ENCODE measurements around the gene DOHH. TPM values are rescaled to one million over a fixed set of nuclear protein-coding genes. Genes with fewer than 3 reads are reported as not detected.

The DOHH gene
- total and polyA plus RNA-seq, 4 donors, result 7.8 to 21.5 (median 19.3) TPM

DNA sequence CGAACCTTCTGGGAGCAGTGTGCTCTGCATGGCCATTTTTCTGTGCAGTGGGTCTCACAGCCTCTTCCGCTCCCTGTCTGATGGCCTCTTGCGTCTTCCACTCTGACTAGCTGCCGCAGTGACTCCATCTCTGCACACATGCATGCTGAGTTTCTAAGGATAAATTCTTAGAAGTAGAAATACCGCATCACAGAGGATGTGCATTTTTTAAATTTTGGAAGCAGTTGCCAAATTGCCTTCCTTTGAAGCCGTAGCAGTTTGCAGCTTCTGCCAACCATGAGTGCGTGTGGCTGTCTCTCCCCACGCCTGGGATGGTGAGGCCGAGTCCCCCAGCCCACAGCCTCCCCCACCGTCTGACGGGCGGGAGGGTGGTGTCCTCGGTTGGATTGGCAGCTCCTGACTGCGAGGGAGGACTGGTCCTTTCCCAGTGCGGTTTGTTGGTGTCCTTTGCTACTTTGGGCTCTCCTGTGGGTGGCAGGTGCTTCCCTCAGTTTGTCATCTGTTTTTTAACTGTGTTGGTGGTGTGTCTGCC is 15.5 kb upstream of the DOHH start:
- ATAC-seq (ENCODE audit: insufficient read depth, low FRiP score) (no peak), DNase-seq (peak; percentile 45 to 56 (median 45))
- peaks cover 0 to 11% (median 2%) of the 10 kb centered on the region in 5 donors for H3K4me1 ChIP-seq (ENCODE audit: control insufficient read depth in 5 of 5, insufficient read depth in 5 of 5, low read length in 5 of 5)
- H3K27me3 ChIP-seq (ENCODE audit: control insufficient read depth in 3 of 3, insufficient read depth in 3 of 3, low read length in 2 of 3), result no peaks in the 10 kb centered on the region
- H3K36me3 ChIP-seq (ENCODE audit: control insufficient read depth in 4 of 4, insufficient read depth in 4 of 4, low read length in 4 of 4), result peaks cover 0 to 9% (median 4%) of the 10 kb centered on the region in 4 donors
- no peak overlapping the region for H3K4me3 ChIP-seq
- no peak overlapping the region for H3K9ac ChIP-seq (ENCODE audit: insufficient read depth in 1 of 2, low read length in 2 of 2)
- WGBS, 2 donors, result 77 to 81% methylated on average over 15 of the region's 15 CpGs
- TF ChIP-seq, protein P1, sequence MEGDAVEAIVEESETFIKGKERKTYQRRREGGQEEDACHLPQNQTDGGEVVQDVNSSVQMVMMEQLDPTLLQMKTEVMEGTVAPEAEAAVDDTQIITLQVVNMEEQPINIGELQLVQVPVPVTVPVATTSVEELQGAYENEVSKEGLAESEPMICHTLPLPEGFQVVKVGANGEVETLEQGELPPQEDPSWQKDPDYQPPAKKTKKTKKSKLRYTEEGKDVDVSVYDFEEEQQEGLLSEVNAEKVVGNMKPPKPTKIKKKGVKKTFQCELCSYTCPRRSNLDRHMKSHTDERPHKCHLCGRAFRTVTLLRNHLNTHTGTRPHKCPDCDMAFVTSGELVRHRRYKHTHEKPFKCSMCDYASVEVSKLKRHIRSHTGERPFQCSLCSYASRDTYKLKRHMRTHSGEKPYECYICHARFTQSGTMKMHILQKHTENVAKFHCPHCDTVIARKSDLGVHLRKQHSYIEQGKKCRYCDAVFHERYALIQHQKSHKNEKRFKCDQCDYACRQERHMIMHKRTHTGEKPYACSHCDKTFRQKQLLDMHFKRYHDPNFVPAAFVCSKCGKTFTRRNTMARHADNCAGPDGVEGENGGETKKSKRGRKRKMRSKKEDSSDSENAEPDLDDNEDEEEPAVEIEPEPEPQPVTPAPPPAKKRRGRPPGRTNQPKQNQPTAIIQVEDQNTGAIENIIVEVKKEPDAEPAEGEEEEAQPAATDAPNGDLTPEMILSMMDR (IDR thresholded peaks at IDR 0.05; ENCODE audit: control extremely low read depth, extremely low read depth), result no peak
- H3K27ac ChIP-seq (ENCODE audit: low read depth in 1 of 2, low read length in 1 of 2), result no peak overlapping the region
- H3K9me3 ChIP-seq (ENCODE audit: control insufficient read depth in 4 of 4, insufficient read depth in 3 of 4, low read length in 3 of 4), result peaks cover 0 to 1% (median 0%) of the 10 kb centered on the region in 4 donors

DNA sequence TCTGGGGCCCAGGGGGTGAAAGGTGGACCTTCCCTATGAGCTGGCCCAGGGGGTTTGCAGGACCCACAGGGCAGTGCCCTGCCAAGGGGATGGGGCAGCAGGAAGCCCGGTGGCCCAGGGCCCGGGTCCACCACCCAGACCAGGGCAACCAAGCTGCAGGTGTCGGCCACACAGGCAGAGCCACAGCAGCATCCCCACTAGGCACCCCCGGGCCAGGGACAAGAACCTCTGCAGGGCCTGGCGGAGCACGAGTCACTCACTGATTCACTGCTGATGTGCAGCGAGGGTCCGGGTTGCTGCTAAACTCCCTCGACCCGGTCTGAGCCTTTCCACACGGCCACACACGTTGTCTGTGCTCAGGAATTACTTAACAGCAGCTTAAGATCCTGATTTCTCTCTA is 14.5 kb upstream of the DOHH start:
- 92 to 95% methylated on average over 12 of the region's 12 CpGs for WGBS, 2 donors
- H3K9ac ChIP-seq (ENCODE audit: insufficient read depth in 1 of 2, low read length in 2 of 2), result no peak overlapping the region
- H3K9me3 ChIP-seq (ENCODE audit: control insufficient read depth in 4 of 4, insufficient read depth in 3 of 4, low read length in 3 of 4), result no peaks in the 10 kb centered on the region
- H3K27ac ChIP-seq (ENCODE audit: low read depth in 1 of 2, low read length in 1 of 2), result no peak overlapping the region
- TF ChIP-seq, protein P1 (IDR thresholded peaks at IDR 0.05; ENCODE audit: control extremely low read depth, extremely low read depth), result no peak
- peaks cover 0 to 13% (median 5%) of the 10 kb centered on the region in 4 donors for H3K36me3 ChIP-seq (ENCODE audit: control insufficient read depth in 4 of 4, insufficient read depth in 4 of 4, low read length in 4 of 4)
- peaks cover 0 to 11% (median 2%) of the 10 kb centered on the region in 5 donors for H3K4me1 ChIP-seq (ENCODE audit: control insufficient read depth in 5 of 5, insufficient read depth in 5 of 5, low read length in 5 of 5)
- H3K27me3 ChIP-seq (ENCODE audit: control insufficient read depth in 3 of 3, insufficient read depth in 3 of 3, low read length in 2 of 3), result no peaks in the 10 kb centered on the region
- DNase-seq, result no peak
- no peak overlapping the region for H3K4me3 ChIP-seq
- no peak for ATAC-seq (ENCODE audit: insufficient read depth, low FRiP score)

DNA sequence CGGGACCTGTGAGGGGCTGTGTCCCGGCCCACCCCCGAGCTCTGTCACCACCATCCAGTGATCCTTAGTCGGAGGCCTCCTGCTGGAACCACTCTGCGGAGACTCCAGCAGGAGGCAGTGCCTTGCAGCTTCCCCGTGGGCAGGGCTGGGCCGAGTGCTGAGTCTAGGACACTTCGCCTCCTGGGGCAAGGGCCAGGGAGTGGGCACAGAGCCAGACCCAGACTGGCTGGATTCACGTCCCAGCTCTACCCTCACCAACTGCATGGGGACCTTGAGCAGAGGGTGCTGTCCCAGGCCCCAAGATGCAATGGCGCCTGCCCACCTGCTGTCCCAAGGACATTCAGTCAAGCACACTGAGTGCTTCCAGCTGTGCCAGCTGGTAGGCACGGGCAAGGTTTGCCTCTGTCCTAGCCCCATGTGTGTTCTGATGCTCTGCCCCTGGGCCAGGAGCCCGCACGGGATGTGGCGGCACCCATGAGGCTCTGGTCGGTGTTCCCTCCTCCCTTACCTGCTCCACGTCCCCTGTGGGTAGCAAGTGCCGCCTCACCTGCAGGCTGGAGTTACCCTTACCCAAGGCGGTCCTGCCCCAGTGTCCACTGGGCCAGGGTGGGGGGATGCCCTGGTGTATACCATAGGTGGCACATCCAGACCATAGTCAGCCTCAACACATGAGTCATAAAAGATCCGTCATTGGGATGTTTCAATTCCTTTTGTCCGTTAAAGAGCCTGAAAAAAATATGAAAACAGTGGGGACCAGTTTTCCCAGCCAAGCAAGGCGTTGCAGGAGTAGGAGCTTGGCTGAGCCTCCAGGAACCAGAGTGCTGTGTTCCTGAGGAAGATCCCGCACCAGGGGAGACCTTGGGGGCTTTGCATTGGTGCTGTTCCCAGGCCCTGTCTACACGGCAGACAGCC is 13.0 kb upstream of the DOHH start:
- H3K9me3 ChIP-seq (ENCODE audit: control insufficient read depth in 4 of 4, insufficient read depth in 3 of 4, low read length in 3 of 4), result no peaks in the 10 kb centered on the region
- ATAC-seq (ENCODE audit: insufficient read depth, low FRiP score) (no peak), DNase-seq (no peak)
- H3K36me3 ChIP-seq (ENCODE audit: control insufficient read depth in 4 of 4, insufficient read depth in 4 of 4, low read length in 4 of 4), result peaks cover 0 to 16% (median 9%) of the 10 kb centered on the region in 4 donors
- WGBS, 2 donors, result 88 to 89% methylated on average over 23 of the region's 23 CpGs
- no peak overlapping the region for H3K9ac ChIP-seq (ENCODE audit: insufficient read depth in 1 of 2, low read length in 2 of 2)
- peaks cover 0 to 13% (median 2%) of the 10 kb centered on the region in 5 donors for H3K4me1 ChIP-seq (ENCODE audit: control insufficient read depth in 5 of 5, insufficient read depth in 5 of 5, low read length in 5 of 5)
- TF ChIP-seq, protein P1 (IDR thresholded peaks at IDR 0.05; ENCODE audit: control extremely low read depth, extremely low read depth), result no peak
- no peaks in the 10 kb centered on the region for H3K27me3 ChIP-seq (ENCODE audit: control insufficient read depth in 3 of 3, insufficient read depth in 3 of 3, low read length in 2 of 3)
- H3K27ac ChIP-seq (ENCODE audit: low read depth in 1 of 2, low read length in 1 of 2), result no peak overlapping the region
- H3K4me3 ChIP-seq, result no peak overlapping the region
